ENCODE data around the gene CAPN13. TPM values are rescaled to one million over a fixed set of nuclear protein-coding genes. Genes with fewer than 3 reads are reported as not detected.

Gene CAPN13
- total RNA-seq, 1 experiment from 2014 or later = 5.7 TPM

GRCh38 chr2:30801821-30802455 is 5.3 kb downstream of the CAPN13 start:
- no peak overlapping the region for H2AFZ ChIP-seq (ENCODE audit: low read length)
- no peak overlapping the region for H2BK5ac ChIP-seq (ENCODE audit: insufficient read length, low read length)
- peaks cover 22 to 26% of the 10 kb centered on the region in 2 experiments for H3K4me1 Mint-ChIP-seq
- H3K79me2 ChIP-seq (ENCODE audit: insufficient read depth, low read length) = no peaks in the 10 kb centered on the region
- no peaks in the 10 kb centered on the region for H3K36me3 Mint-ChIP-seq (ENCODE audit: insufficient read depth in 1 of 3, low read depth in 3 of 3)
- no CpG with 5 or more reads among the region's 13 CpGs for WGBS (ENCODE audit: extremely low coverage, insufficient read length, low lambda C conversion rate)
- no peak overlapping the region for H3K9ac ChIP-seq (ENCODE audit: extremely low read depth, insufficient read length, low read length)
- no peak overlapping the region for H3K56ac ChIP-seq (ENCODE audit: insufficient read length, low read depth, low read length)
- H3K4me1 ChIP-seq (ENCODE audit: insufficient read depth, low read length) = peaks cover 3% of the 10 kb centered on the region; the same call in 1 of the 2 replicates
- no peak overlapping the region for H2BK20ac ChIP-seq (ENCODE audit: low read depth, low read length, poor library complexity, severe bottlenecking)
- DNase-seq = no peak
- TF ChIP-seq, protein P1, sequence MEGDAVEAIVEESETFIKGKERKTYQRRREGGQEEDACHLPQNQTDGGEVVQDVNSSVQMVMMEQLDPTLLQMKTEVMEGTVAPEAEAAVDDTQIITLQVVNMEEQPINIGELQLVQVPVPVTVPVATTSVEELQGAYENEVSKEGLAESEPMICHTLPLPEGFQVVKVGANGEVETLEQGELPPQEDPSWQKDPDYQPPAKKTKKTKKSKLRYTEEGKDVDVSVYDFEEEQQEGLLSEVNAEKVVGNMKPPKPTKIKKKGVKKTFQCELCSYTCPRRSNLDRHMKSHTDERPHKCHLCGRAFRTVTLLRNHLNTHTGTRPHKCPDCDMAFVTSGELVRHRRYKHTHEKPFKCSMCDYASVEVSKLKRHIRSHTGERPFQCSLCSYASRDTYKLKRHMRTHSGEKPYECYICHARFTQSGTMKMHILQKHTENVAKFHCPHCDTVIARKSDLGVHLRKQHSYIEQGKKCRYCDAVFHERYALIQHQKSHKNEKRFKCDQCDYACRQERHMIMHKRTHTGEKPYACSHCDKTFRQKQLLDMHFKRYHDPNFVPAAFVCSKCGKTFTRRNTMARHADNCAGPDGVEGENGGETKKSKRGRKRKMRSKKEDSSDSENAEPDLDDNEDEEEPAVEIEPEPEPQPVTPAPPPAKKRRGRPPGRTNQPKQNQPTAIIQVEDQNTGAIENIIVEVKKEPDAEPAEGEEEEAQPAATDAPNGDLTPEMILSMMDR (conservative IDR thresholded peaks at IDR 0.05) = no peak
- no peak overlapping the region for H3K4me2 ChIP-seq (ENCODE audit: insufficient read depth, insufficient read length, low read length)
- H3K9me3 ChIP-seq (ENCODE audit: control insufficient read depth, low read depth, low read length) = no peaks in the 10 kb centered on the region
- H2BK120ac ChIP-seq (ENCODE audit: low read depth, low read length, poor library complexity, severe bottlenecking) = no peak overlapping the region
- no peak overlapping the region for H3K23ac ChIP-seq (ENCODE audit: insufficient read length, low read depth, low read length)
- H4K91ac ChIP-seq (ENCODE audit: insufficient read length, low read depth, low read length) = no peak overlapping the region
- H3K4ac ChIP-seq (ENCODE audit: low read depth, low read length) = no peak overlapping the region
- peaks cover 2% of the 10 kb centered on the region for H3K27me3 Mint-ChIP-seq (ENCODE audit: low read depth)
- no peaks in the 10 kb centered on the region for H3K79me1 ChIP-seq (ENCODE audit: insufficient read depth, low read depth, low read length, poor library complexity, severe bottlenecking)
- no peak overlapping the region for H2AK5ac ChIP-seq (ENCODE audit: insufficient read length, low read length)
- H3K27me3 ChIP-seq (ENCODE audit: insufficient read depth, low read length) = no peaks in the 10 kb centered on the region
- H4K20me1 ChIP-seq (ENCODE audit: control insufficient read depth, insufficient read depth, insufficient read length) = no peaks in the 10 kb centered on the region
- no peak overlapping the region for H3K4me3 Mint-ChIP-seq
- no peaks in the 10 kb centered on the region for H3K9me3 Mint-ChIP-seq
- H3K23me2 ChIP-seq (ENCODE audit: insufficient read length, low read depth, low read length, poor library complexity, severe bottlenecking) = no peaks in the 10 kb centered on the region
- H2BK15ac ChIP-seq (ENCODE audit: low read depth, low read length) = no peak overlapping the region
- H3K18ac ChIP-seq (ENCODE audit: insufficient read length, low read depth, low read length) = no peak overlapping the region
- no peak overlapping the region for H2BK12ac ChIP-seq (ENCODE audit: insufficient read length, low read depth, low read length)
- no peak overlapping the region for H3T11ph ChIP-seq (ENCODE audit: low read length)
- no peak overlapping the region for H4K8ac ChIP-seq (replicated peaks; ENCODE audit: insufficient read length, low read depth, low read length)
- H4K5ac ChIP-seq (ENCODE audit: insufficient read length, low read depth, low read length) = no peak overlapping the region
- no peak overlapping the region for H3K14ac ChIP-seq (ENCODE audit: insufficient read depth, low read length)
- no peak overlapping the region for H3K27ac Mint-ChIP-seq
- no peak overlapping the region for H3K27ac ChIP-seq (ENCODE audit: insufficient read length, low read depth, low read length)
